ENCODE results near the gene GTPBP1. TPM values are rescaled to one million over a fixed set of nuclear protein-coding genes. Genes with fewer than 3 reads are reported as not detected.
A peak's percentile ranks its signal among the peaks of the same experiment; 100 is the strongest.

Gene GTPBP1
- total RNA-seq, 1 experiment from 2014 or later = 108 TPM

DNA sequence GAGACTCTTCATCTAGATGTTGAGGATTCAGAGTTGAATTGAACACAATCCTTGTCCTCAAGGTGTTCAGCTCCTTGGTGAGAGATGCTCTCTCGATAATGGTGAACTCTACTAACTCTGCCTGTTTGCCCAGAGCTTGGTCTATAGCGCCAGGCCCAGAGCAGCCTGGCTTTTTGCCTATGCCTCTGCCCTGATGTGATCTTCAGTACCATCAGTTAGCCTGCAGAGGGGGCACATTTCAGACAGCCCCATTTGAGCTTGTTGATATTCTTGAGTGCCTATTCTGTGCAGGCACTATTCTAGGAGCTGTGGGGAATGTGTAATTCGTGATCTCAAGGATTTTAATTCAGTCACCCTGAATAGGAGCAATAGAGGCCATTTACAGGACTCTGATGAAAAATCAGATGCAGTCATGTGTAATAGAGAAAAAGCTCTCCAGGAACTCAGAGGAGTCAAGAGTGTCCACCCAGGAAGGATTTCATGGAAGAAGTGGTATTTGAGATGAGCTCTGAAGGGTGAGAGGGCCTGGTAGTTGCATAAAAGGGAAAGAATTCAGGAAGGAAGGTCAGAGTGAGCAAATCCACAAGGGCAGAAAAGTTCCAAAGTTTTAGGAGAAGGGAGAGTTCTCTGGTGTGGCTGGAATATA, 19.3 kb downstream of the GTPBP1 start:
- Histone ChIP-seq H3K79me1 (ENCODE audit: insufficient read depth, low read depth, low read length, poor library complexity, severe bottlenecking) (no peaks in the 10 kb centered on the region), H3K14ac (ENCODE audit: insufficient read depth, low read length) (no peak overlapping the region), H4K5ac (ENCODE audit: insufficient read length, low read depth, low read length) (no peak overlapping the region), H3K4ac (ENCODE audit: low read depth, low read length) (no peak overlapping the region), H3K23ac (ENCODE audit: insufficient read length, low read depth, low read length) (no peak overlapping the region), H2AK5ac (ENCODE audit: insufficient read length, low read length) (no peak overlapping the region), H3K9ac (ENCODE audit: extremely low read depth, insufficient read length, low read length) (no peak overlapping the region), H3K4me2 (ENCODE audit: insufficient read depth, insufficient read length, low read length) (no peak overlapping the region), H2BK15ac (ENCODE audit: low read depth, low read length) (no peak overlapping the region), H3K9me3 (ENCODE audit: control insufficient read depth, low read depth, low read length) (no peaks in the 10 kb centered on the region), H4K8ac (replicated peaks; ENCODE audit: insufficient read length, low read depth, low read length) (no peak overlapping the region), H3K23me2 (ENCODE audit: insufficient read length, low read depth, low read length, poor library complexity, severe bottlenecking) (no peaks in the 10 kb centered on the region), H3K56ac (ENCODE audit: insufficient read length, low read depth, low read length) (no peak overlapping the region), H3T11ph (ENCODE audit: low read length) (no peak overlapping the region), H3K27me3 (ENCODE audit: insufficient read depth, low read length) (no peaks in the 10 kb centered on the region), H4K91ac (ENCODE audit: insufficient read length, low read depth, low read length) (no peak overlapping the region), H3K18ac (ENCODE audit: insufficient read length, low read depth, low read length) (no peak overlapping the region), H2BK12ac (ENCODE audit: insufficient read length, low read depth, low read length) (no peak overlapping the region), H3K27ac (ENCODE audit: insufficient read length, low read depth, low read length) (no peak overlapping the region), H3K79me2 (ENCODE audit: insufficient read depth, low read length) (no peaks in the 10 kb centered on the region), H3K4me1 (ENCODE audit: insufficient read depth, low read length) (no peaks in the 10 kb centered on the region), H2BK20ac (ENCODE audit: low read depth, low read length, poor library complexity, severe bottlenecking) (no peak overlapping the region), H2BK5ac (ENCODE audit: insufficient read length, low read length) (no peak overlapping the region), H4K20me1 (ENCODE audit: control insufficient read depth, insufficient read depth, insufficient read length) (no peaks in the 10 kb centered on the region), H2AFZ (ENCODE audit: low read length) (no peak overlapping the region), H2BK120ac (ENCODE audit: low read depth, low read length, poor library complexity, severe bottlenecking) (no peak overlapping the region)
- no peaks in the 10 kb centered on the region for H3K4me1 Mint-ChIP-seq
- peak overlapping the region in 1 of 3 experiments; percentile 25; a peak in 1 of 7 replicates for H3K27ac Mint-ChIP-seq
- no CpG with 5 or more reads among the region's 3 CpGs for WGBS (ENCODE audit: extremely low coverage, insufficient read length, low lambda C conversion rate)
- peaks cover 44 to 94% (median 86%) of the 10 kb centered on the region in 3 experiments; a peak in 6 of 7 replicates for H3K36me3 Mint-ChIP-seq (ENCODE audit: insufficient read depth in 1 of 3, low read depth in 3 of 3)
- no peaks in the 10 kb centered on the region for H3K9me3 Mint-ChIP-seq
- peak; percentile 64 for TF ChIP-seq CTCF (conservative IDR thresholded peaks at IDR 0.05)
- H3K27me3 Mint-ChIP-seq (ENCODE audit: low read depth) = no peaks in the 10 kb centered on the region
- no peak overlapping the region for H3K4me3 Mint-ChIP-seq
- no peak for DNase-seq

Data from H9 (cell line).